MM.1S (cell line): Measurements from ENCODE around the gene LDLRAD4.

Experiments
- DNase-seq: peaks from one replicate; pipeline ENCODE4 v3.0.0-alpha.2; 2015
- H2AFZ ChIP-seq: fragments of 300-600 bp; sonication (generic); 2 replicates; pipeline ENCODE4 v1.6.0; 2016; ENCODE audit warnings: antibody characterized with exemption, low read length
- H3F3A ChIP-seq: fragments of 300-600 bp; sonication (generic); 2 replicates; pipeline ENCODE4 v1.6.1; 2016; ENCODE audit warnings: mild to moderate bottlenecking, antibody characterized with exemption, low read length, moderate library complexity, mixed read lengths; ENCODE audit not compliant: insufficient read depth
- H3K27ac ChIP-seq: fragments of 300-600 bp; sonication (generic); 2 replicates; pipeline ENCODE4 v1.5.1; 2016; ENCODE audit warnings: mild to moderate bottlenecking, low read length
- H3K27me3 ChIP-seq: fragments of 300-600 bp; sonication (generic); replicated peaks from 2 replicates; pipeline ENCODE4 v1.6.0; 2016; ENCODE audit warnings: low read length; ENCODE audit not compliant: insufficient read depth
- H3K36me3 ChIP-seq: fragments of 300-600 bp; sonication (generic); replicated peaks from 2 replicates; pipeline ENCODE4 v1.6.1; 2016; ENCODE audit warnings: mild to moderate bottlenecking, low read length, mixed read lengths; ENCODE audit not compliant: insufficient read depth
- H3K4me1 ChIP-seq: fragments of 300-600 bp; sonication (generic); 2 replicates; pipeline ENCODE4 v1.6.1; 2016; ENCODE audit warnings: low read length, mixed read lengths
- H3K4me2 ChIP-seq: fragments of 300-600 bp; sonication (generic); 2 replicates; pipeline ENCODE4 v1.6.0; 2016; ENCODE audit warnings: low read depth, low read length
- H3K4me3 ChIP-seq: fragments of 300-600 bp; sonication (generic); 2 replicates; pipeline ENCODE4 v1.5.1; 2016; ENCODE audit warnings: low read length, mixed read lengths
- H3K79me2 ChIP-seq: fragments of 300-600 bp; sonication (generic); 2 replicates; pipeline ENCODE4 v1.6.1; 2016; ENCODE audit warnings: mixed run types, low read length, mixed read lengths
- H3K9ac ChIP-seq: fragments of 300-600 bp; sonication (generic); 2 replicates; pipeline ENCODE4 v1.6.1; 2016; ENCODE audit warnings: low read length, mixed read lengths
- H3K9me2 ChIP-seq: fragments of 300-600 bp; sonication (generic); replicated peaks from 2 replicates; pipeline ENCODE4 v1.6.1; 2016; ENCODE audit warnings: mild to moderate bottlenecking, low read length, mixed read lengths; ENCODE audit not compliant: insufficient read depth
- H3K9me3 ChIP-seq: fragments of 300-600 bp; sonication (generic); replicated peaks from 2 replicates; pipeline ENCODE4 v1.6.1; 2016; ENCODE audit warnings: mild to moderate bottlenecking, low read length, mixed read lengths; ENCODE audit not compliant: insufficient read depth
- H4K20me1 ChIP-seq: fragments of 300-600 bp; sonication (generic); 2 replicates; pipeline ENCODE4 v1.6.1; 2016; ENCODE audit warnings: mild to moderate bottlenecking, low read length, moderate library complexity, mixed read lengths; ENCODE audit not compliant: insufficient read depth
- EZH2 ChIP-seq: fragments of 300-600 bp; sonication (generic); optimal IDR thresholded peaks from 2 replicates; pipeline ENCODE3; 2017; ENCODE audit warnings: low read depth, mild to moderate bottlenecking, antibody characterized with exemption, low read length, mixed read lengths
- EZH2phosphoT487 ChIP-seq: fragments of 300-600 bp; sonication (generic); IDR thresholded peaks from 2 replicates; pipeline ENCODE4 v1.6.1; 2018; ENCODE audit warnings: antibody characterized with exemption, low read length
- TF ChIP-seq, protein P1 (sequence below): fragments of 300-600 bp; sonication (generic); IDR thresholded peaks from 2 replicates; pipeline ENCODE4 v1.5.1; 2016; ENCODE audit warnings: antibody characterized with exemption, low read length, mixed read lengths

LDLRAD4 gene

DNA sequence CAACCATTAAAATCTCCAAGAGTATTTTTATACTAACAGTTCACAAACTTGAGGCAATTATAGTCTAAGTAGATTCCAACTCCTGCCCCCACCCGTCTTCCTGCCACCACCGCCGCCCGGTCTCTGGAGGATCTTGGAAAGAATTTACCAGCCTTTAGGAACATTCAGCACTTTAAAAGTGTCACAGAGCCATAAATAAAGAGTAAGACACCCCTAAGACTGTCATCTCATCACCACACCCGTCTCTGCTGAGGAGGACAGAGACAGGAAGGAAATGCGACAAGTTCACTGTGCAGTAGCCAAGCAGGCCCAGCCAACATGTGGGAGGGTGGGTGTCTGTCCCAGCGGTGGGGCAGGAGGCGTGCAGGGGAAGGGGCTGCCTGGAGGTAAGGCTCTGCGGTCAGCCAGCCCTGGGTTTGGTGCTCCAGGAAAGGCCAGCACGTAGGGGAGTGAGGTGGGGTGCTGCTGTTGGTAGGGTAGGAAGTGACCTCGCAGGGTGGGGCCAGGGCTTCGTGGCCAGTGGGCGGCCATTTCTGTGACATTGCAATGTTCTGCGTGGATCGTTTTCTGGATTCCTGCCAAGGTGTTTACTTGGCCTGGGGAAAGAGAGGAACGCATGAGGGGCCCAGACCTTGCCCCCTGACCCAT is 396.2 kb downstream of the LDLRAD4 start:
- H3F3A ChIP-seq: peaks cover 33% of the 10 kb centered on the region
- no peaks in the 10 kb centered on the region for H3K9me2 ChIP-seq
- no peaks in the 10 kb centered on the region for H3K79me2 ChIP-seq
- H4K20me1 ChIP-seq: no peaks in the 10 kb centered on the region
- H3K27ac ChIP-seq: no peak overlapping the region
- H3K4me1 ChIP-seq: peaks cover 33% of the 10 kb centered on the region
- H3K4me3 ChIP-seq: no peak overlapping the region
- 0 out of 2 replicates have a peak, but pooled peaks cover 3% of the 10 kb centered on the region for H3K27me3 ChIP-seq
- no peak for TF ChIP-seq EZH2
- no peak for TF ChIP-seq EZH2phosphoT487
- TF ChIP-seq, protein P1, sequence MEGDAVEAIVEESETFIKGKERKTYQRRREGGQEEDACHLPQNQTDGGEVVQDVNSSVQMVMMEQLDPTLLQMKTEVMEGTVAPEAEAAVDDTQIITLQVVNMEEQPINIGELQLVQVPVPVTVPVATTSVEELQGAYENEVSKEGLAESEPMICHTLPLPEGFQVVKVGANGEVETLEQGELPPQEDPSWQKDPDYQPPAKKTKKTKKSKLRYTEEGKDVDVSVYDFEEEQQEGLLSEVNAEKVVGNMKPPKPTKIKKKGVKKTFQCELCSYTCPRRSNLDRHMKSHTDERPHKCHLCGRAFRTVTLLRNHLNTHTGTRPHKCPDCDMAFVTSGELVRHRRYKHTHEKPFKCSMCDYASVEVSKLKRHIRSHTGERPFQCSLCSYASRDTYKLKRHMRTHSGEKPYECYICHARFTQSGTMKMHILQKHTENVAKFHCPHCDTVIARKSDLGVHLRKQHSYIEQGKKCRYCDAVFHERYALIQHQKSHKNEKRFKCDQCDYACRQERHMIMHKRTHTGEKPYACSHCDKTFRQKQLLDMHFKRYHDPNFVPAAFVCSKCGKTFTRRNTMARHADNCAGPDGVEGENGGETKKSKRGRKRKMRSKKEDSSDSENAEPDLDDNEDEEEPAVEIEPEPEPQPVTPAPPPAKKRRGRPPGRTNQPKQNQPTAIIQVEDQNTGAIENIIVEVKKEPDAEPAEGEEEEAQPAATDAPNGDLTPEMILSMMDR: no peak
- no peak for DNase-seq
- H3K36me3 ChIP-seq: no peaks in the 10 kb centered on the region
- no peaks in the 10 kb centered on the region; the same call in 1 of the 2 replicates for H3K9me3 ChIP-seq
- H3K9ac ChIP-seq: no peak overlapping the region
- peak overlapping the region; percentile 96; the same call in 1 of the 2 replicates for H3K4me2 ChIP-seq
- H2AFZ ChIP-seq: no peak overlapping the region

DNA sequence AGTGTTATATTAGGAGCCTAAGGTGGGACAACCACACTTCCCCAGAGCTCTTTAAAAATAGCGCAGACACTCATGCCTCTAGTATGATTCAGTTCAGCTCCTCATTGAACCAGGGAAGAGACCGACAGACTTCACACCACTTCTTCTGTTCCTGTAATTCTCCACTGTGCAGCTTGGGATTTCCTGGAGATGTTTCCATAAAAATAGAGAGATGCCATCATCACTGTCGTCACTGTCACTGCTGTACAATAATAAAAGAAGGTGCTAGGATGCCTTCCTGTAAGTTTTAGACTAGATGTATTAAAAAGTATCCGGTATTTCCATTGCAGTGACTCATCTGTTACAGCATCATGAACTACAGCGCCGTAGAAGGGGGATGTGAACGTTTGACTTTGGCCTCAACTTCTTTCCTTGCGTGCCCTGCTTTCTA is 396.9 kb downstream of the LDLRAD4 start:
- Histone ChIP-seq H3K79me2 (no peaks in the 10 kb centered on the region), H4K20me1 (no peaks in the 10 kb centered on the region)

DNA sequence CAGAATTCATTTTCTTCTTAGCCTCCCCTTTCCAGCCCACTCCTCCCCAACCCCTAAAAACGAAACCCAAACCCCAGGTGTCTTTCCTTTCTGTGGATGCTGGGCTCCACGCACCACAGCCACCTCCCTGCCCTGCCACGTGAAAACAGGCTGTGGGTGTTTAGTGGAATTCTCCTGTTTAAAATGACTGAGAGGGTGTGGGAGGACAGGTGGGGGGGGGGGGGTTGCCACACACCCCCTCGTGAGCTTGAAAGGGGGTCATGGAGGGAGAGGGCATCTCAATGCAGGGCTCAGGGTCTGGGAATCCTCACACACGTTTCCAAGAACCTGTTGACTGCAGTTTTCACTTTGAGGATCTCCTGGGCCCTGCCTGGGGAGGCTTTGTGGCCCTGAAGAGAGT is 397.5 kb downstream of the LDLRAD4 start:
- H3K4me2 ChIP-seq: no peak overlapping the region
- no peaks in the 10 kb centered on the region for H4K20me1 ChIP-seq
- no peaks in the 10 kb centered on the region for H3K79me2 ChIP-seq

More for the DNA sequence above, 396.9 kb downstream of the LDLRAD4 start:
- Histone ChIP-seq H3K4me1 (peaks cover 33% of the 10 kb centered on the region), H3K27ac (no peak overlapping the region), H3K36me3 (no peaks in the 10 kb centered on the region), H3K9me2 (no peaks in the 10 kb centered on the region), H3K9ac (no peak overlapping the region), H2AFZ (no peak overlapping the region), H3K27me3 (0 out of 2 replicates have a peak, but pooled peaks cover 3% of the 10 kb centered on the region), H3K4me3 (no peak overlapping the region), H3F3A (peaks cover 32% of the 10 kb centered on the region), H3K4me2 (no peak overlapping the region), H3K9me3 (no peaks in the 10 kb centered on the region; the same call in 1 of the 2 replicates)
- DNase-seq: no peak
- TF ChIP-seq, protein P1: no peak

DNA sequence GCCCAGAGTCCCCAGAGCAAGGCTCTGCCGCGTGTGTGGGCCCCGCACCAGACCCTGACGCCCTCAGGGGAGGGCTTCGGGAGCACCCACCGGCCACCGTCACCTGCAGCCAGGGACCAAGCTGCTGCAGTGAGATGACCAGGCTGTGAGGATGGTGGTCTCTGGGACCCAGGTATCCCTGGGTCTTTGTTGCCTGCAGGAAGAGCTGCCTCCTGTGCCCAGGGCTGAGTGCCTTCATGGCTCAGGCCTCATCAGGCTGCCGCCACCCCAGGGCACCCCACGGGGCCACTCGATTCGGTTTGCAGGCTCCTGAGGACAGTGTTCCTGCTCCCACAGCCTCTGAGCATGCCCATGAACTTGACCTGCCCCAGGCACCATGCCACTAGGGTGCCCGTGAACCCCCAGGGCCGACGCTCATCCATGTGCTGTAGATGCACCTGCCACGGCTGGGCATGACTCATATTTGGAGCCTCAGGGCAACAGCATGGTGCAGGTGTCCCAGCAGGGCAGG is 398.0 kb downstream of the LDLRAD4 start:
- no peak for TF ChIP-seq EZH2phosphoT487
- TF ChIP-seq EZH2: no peak
- TF ChIP-seq, protein P1: no peak
- H3F3A ChIP-seq: peaks cover 22% of the 10 kb centered on the region
- H3K27me3 ChIP-seq: 0 out of 2 replicates have a peak, but pooled peaks cover 3% of the 10 kb centered on the region
- no peak overlapping the region for H3K27ac ChIP-seq
- H3K9me3 ChIP-seq: no peaks in the 10 kb centered on the region; the same call in 1 of the 2 replicates
- no peaks in the 10 kb centered on the region for H3K36me3 ChIP-seq
- no peaks in the 10 kb centered on the region for H4K20me1 ChIP-seq
- H3K9ac ChIP-seq: no peak overlapping the region
- no peaks in the 10 kb centered on the region for H3K9me2 ChIP-seq
- no peak for DNase-seq
- H2AFZ ChIP-seq: no peak overlapping the region
- peaks cover 32% of the 10 kb centered on the region for H3K4me1 ChIP-seq
- no peak overlapping the region for H3K4me2 ChIP-seq
- no peaks in the 10 kb centered on the region for H3K79me2 ChIP-seq
- no peak overlapping the region for H3K4me3 ChIP-seq

More for the DNA sequence above, 397.5 kb downstream of the LDLRAD4 start:
- H3K27me3 ChIP-seq: 0 out of 2 replicates have a peak, but pooled peaks cover 3% of the 10 kb centered on the region
- H3K9me3 ChIP-seq: no peaks in the 10 kb centered on the region; the same call in 1 of the 2 replicates
- no peaks in the 10 kb centered on the region for H3K9me2 ChIP-seq
- no peak overlapping the region for H3K9ac ChIP-seq
- H3K36me3 ChIP-seq: no peaks in the 10 kb centered on the region
- no peak for TF ChIP-seq EZH2
- no peak overlapping the region for H3K4me3 ChIP-seq
- H2AFZ ChIP-seq: no peak overlapping the region
- H3K4me1 ChIP-seq: peaks cover 33% of the 10 kb centered on the region
- no peak overlapping the region for H3K27ac ChIP-seq
- no peak for DNase-seq
- H3F3A ChIP-seq: peaks cover 27% of the 10 kb centered on the region
